ENCODE data around the gene UBXN2A.
"Not testable (repeated sequence)": the region's sequence is repeated elsewhere in the genome, so short reads cannot be mapped to it uniquely, and the experiment has no call there.

UBXN2A gene

GRCh38 chr2:23941644-23942043 is 1.4 kb downstream of the UBXN2A start:
- DNase-seq (ENCODE audit: low spot score), result no peak

- DNase-seq (ENCODE audit: low spot score), result no peak
Measured at GRCh38 chr2:23943666-23944065, 3.4 kb downstream of the UBXN2A start.

GRCh38 chr2:23944527-23944926 is 4.3 kb downstream of the UBXN2A start:
- DNase-seq (ENCODE audit: low spot score), result no peak

- DNase-seq (ENCODE audit: low spot score), result no peak
Measured at GRCh38 chr2:23944976-23945375, 4.7 kb downstream of the UBXN2A start.

GRCh38 chr2:23947350-23947749 is 7.1 kb downstream of the UBXN2A start:
- no peak for DNase-seq (ENCODE audit: low spot score)

GRCh38 chr2:23952558-23952957 is 12.3 kb downstream of the UBXN2A start:
- DNase-seq (ENCODE audit: low spot score), result not testable (repeated sequence)

GRCh38 chr2:23953625-23954024 is 13.4 kb downstream of the UBXN2A start:
- no peak for DNase-seq (ENCODE audit: low spot score)

GRCh38 chr2:23954325-23955014 is 14.2 kb downstream of the UBXN2A start:
- DNase-seq (ENCODE audit: low spot score), result no peak

- DNase-seq (ENCODE audit: low spot score), result no peak
Measured at GRCh38 chr2:23967846-23968245, 27.6 kb downstream of the UBXN2A start.

GRCh38 chr2:23976883-23977282 is 36.6 kb downstream of the UBXN2A start:
- no peak for DNase-seq (ENCODE audit: low spot score)

- DNase-seq (ENCODE audit: low spot score), result peak; percentile 48
Measured at GRCh38 chr2:23988371-23988770, 48.1 kb downstream of the UBXN2A start.

- DNase-seq (ENCODE audit: low spot score), result no peak
Measured at GRCh38 chr2:23992931-23993330, 52.7 kb downstream of the UBXN2A start.

GRCh38 chr2:23993736-23994269 is 53.5 kb downstream of the UBXN2A start:
- no peak for DNase-seq (ENCODE audit: low spot score)

- no peak for DNase-seq (ENCODE audit: low spot score)
Measured at GRCh38 chr2:23994567-23994966, 54.3 kb downstream of the UBXN2A start.

- DNase-seq (ENCODE audit: low spot score), result no peak
Measured at GRCh38 chr2:24007693-24008092, 67.4 kb downstream of the UBXN2A start.

- DNase-seq (ENCODE audit: low spot score), result no peak
Measured at GRCh38 chr2:24008672-24009366, 68.6 kb downstream of the UBXN2A start.

GRCh38 chr2:24009367-24009679 is 69.1 kb downstream of the UBXN2A start:
- DNase-seq (ENCODE audit: low spot score), result no peak

GRCh38 chr2:24009680-24010476 is 69.6 kb downstream of the UBXN2A start, which contains the start of gene MFSD2B:
MFSD2B (plus strand) TSS chr2:24010085; CDS start chr2:24010097, 12 bp downstream.
- DNase-seq (ENCODE audit: low spot score), result no peak

GRCh38 chr2:24010477-24011249 is 70.4 kb downstream of the UBXN2A start:
- no peak for DNase-seq (ENCODE audit: low spot score)

GRCh38 chr2:24011250-24012104 is 71.2 kb downstream of the UBXN2A start:
- no peak for DNase-seq (ENCODE audit: low spot score)
